ENCODE measurements around the gene ARAP2.
A peak's percentile ranks its signal among the peaks of the same experiment; 100 is the strongest.

The ARAP2 gene

DNA sequence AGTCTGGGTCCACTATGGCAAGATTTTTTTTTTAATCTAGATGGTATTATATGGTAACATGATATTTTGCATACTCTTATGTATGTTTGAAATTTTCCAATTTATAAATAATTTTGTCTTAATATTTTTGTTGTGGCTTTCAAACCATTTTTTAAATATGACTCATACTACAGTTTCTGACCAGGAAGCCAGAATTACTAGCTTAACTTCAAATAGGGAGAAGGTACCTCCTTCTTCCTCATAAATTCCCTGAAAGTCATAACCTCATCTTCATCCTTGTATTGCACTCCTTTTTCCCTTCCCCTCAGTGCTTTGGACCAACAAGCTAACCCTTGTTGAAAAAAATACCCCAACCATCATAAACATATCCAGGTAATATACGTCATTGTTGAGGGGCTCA, 21.6 kb downstream of the ARAP2 start:
- no peaks in the 10 kb centered on the region for H3K36me3 ChIP-seq (ENCODE audit: insufficient read depth, low read length)
- no peak overlapping the region for H3K4me3 ChIP-seq (ENCODE audit: low read length, poor library complexity, severe bottlenecking)
- peaks cover 11% of the 10 kb centered on the region for H4K20me1 ChIP-seq (ENCODE audit: insufficient read depth, low read length, poor library complexity, severe bottlenecking)
- H3K27me3 ChIP-seq (ENCODE audit: insufficient read depth, low read length, poor library complexity, severe bottlenecking) = no peaks in the 10 kb centered on the region
- H3K9ac ChIP-seq (ENCODE audit: low read depth, low read length, poor library complexity, severe bottlenecking) = no peak overlapping the region
- H3F3A ChIP-seq (ENCODE audit: low read depth) = no peaks in the 10 kb centered on the region
- peaks cover 92% of the 10 kb centered on the region for H3K79me2 ChIP-seq (ENCODE audit: insufficient read depth, low read length)
- no peaks in the 10 kb centered on the region for H3K9me2 ChIP-seq (replicated peaks; ENCODE audit: low read depth, low read length)
- H3K4me1 ChIP-seq (ENCODE audit: insufficient read depth, low read length, poor library complexity, severe bottlenecking) = peaks cover 57% of the 10 kb centered on the region
- no peak overlapping the region for H2AFZ ChIP-seq (ENCODE audit: low read length)
- H3K9me3 ChIP-seq (ENCODE audit: insufficient read depth, low read depth, low read length) = no peaks in the 10 kb centered on the region
- TF ChIP-seq EZH2phosphoT487 (IDR thresholded peaks at IDR 0.05; ENCODE audit: borderline replicate concordance) = no peak
- TF ChIP-seq, protein P1, sequence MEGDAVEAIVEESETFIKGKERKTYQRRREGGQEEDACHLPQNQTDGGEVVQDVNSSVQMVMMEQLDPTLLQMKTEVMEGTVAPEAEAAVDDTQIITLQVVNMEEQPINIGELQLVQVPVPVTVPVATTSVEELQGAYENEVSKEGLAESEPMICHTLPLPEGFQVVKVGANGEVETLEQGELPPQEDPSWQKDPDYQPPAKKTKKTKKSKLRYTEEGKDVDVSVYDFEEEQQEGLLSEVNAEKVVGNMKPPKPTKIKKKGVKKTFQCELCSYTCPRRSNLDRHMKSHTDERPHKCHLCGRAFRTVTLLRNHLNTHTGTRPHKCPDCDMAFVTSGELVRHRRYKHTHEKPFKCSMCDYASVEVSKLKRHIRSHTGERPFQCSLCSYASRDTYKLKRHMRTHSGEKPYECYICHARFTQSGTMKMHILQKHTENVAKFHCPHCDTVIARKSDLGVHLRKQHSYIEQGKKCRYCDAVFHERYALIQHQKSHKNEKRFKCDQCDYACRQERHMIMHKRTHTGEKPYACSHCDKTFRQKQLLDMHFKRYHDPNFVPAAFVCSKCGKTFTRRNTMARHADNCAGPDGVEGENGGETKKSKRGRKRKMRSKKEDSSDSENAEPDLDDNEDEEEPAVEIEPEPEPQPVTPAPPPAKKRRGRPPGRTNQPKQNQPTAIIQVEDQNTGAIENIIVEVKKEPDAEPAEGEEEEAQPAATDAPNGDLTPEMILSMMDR (conservative IDR thresholded peaks at IDR 0.05; ENCODE audit: low read length) = no peak
- H3K4me2 ChIP-seq (ENCODE audit: low read depth, low read length, poor library complexity, severe bottlenecking) = no peak overlapping the region

DNA sequence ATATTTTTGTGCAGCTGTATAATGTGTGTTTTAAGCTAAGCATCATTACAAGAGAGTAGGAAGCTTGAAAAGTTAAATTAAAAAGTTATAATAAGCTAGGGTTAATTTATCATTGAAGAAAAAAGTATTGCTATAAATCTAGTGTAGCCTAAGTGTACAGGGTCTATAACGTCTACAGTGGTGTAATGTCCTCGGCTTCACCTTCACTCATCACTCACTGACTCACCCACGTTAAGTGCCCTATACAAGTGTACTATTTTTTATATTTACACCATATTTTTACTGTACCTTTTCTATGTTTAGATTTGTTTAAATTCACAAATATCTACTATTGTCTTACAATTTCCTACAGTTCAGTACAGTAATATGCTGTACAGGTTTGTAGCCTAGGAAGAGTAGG, 23.5 kb downstream of the ARAP2 start:
- TF ChIP-seq, protein P1 (conservative IDR thresholded peaks at IDR 0.05; ENCODE audit: low read length) = no peak
- TF ChIP-seq EZH2phosphoT487 (IDR thresholded peaks at IDR 0.05; ENCODE audit: borderline replicate concordance) = no peak
- no peaks in the 10 kb centered on the region for H3F3A ChIP-seq (ENCODE audit: low read depth)
- no peak overlapping the region for H3K9ac ChIP-seq (ENCODE audit: low read depth, low read length, poor library complexity, severe bottlenecking)
- no peak overlapping the region for H3K4me2 ChIP-seq (ENCODE audit: low read depth, low read length, poor library complexity, severe bottlenecking)
- no peak overlapping the region for H3K4me3 ChIP-seq (ENCODE audit: low read length, poor library complexity, severe bottlenecking)
- H3K27me3 ChIP-seq (ENCODE audit: insufficient read depth, low read length, poor library complexity, severe bottlenecking) = no peaks in the 10 kb centered on the region
- H2AFZ ChIP-seq (ENCODE audit: low read length) = no peak overlapping the region
- H4K20me1 ChIP-seq (ENCODE audit: insufficient read depth, low read length, poor library complexity, severe bottlenecking) = peaks cover 9% of the 10 kb centered on the region
- H3K36me3 ChIP-seq (ENCODE audit: insufficient read depth, low read length) = no peaks in the 10 kb centered on the region
- H3K9me3 ChIP-seq (ENCODE audit: insufficient read depth, low read depth, low read length) = no peaks in the 10 kb centered on the region
- H3K79me2 ChIP-seq (ENCODE audit: insufficient read depth, low read length) = peaks cover 88% of the 10 kb centered on the region
- no peaks in the 10 kb centered on the region for H3K9me2 ChIP-seq (replicated peaks; ENCODE audit: low read depth, low read length)
- H3K4me1 ChIP-seq (ENCODE audit: insufficient read depth, low read length, poor library complexity, severe bottlenecking) = peaks cover 40% of the 10 kb centered on the region

DNA sequence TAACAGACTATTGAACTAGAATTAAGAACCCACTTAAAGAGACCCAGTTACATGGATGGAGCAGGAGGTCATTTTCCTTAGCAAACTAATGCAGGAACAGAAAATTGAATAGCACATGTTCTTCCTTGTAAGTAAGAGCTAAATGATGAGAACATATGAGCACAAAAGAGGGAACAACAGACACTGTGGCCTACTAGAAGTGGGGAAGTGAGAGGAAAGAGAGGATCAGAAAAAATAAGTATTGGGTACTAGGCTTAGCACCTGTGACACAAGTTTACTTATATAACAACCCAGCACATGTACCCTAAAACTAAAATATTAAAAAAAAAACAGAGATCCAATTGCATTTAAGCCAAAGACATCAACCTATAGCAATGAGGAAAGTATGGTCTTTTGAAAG, 26.2 kb downstream of the ARAP2 start:
- Histone ChIP-seq H2AFZ (ENCODE audit: low read length) (no peak overlapping the region), H3K27me3 (ENCODE audit: insufficient read depth, low read length, poor library complexity, severe bottlenecking) (no peaks in the 10 kb centered on the region), H3K36me3 (ENCODE audit: insufficient read depth, low read length) (no peaks in the 10 kb centered on the region), H3F3A (ENCODE audit: low read depth) (no peaks in the 10 kb centered on the region), H3K4me2 (ENCODE audit: low read depth, low read length, poor library complexity, severe bottlenecking) (peak overlapping the region; percentile 5), H3K9me3 (ENCODE audit: insufficient read depth, low read depth, low read length) (no peaks in the 10 kb centered on the region), H3K79me2 (ENCODE audit: insufficient read depth, low read length) (peaks cover 85% of the 10 kb centered on the region), H3K9ac (ENCODE audit: low read depth, low read length, poor library complexity, severe bottlenecking) (no peak overlapping the region), H4K20me1 (ENCODE audit: insufficient read depth, low read length, poor library complexity, severe bottlenecking) (peaks cover under 1% of the 10 kb centered on the region), H3K9me2 (replicated peaks; ENCODE audit: low read depth, low read length) (no peaks in the 10 kb centered on the region), H3K4me3 (ENCODE audit: low read length, poor library complexity, severe bottlenecking) (no peak overlapping the region), H3K4me1 (ENCODE audit: insufficient read depth, low read length, poor library complexity, severe bottlenecking) (peaks cover 24% of the 10 kb centered on the region)
- no peak for TF ChIP-seq EZH2phosphoT487 (IDR thresholded peaks at IDR 0.05; ENCODE audit: borderline replicate concordance)
- TF ChIP-seq, protein P1 (conservative IDR thresholded peaks at IDR 0.05; ENCODE audit: low read length) = no peak

All from Loucy (cell line).